Neural cell (in vitro differentiated cells): ENCODE results near the gene FUBP3. TPM values are rescaled to one million over a fixed set of nuclear protein-coding genes. Genes with fewer than 3 reads are reported as not detected.

Experiments
- H2AFZ ChIP-seq: fragments of 200-600, 300-800 bp; sonication (generic), shearing (Covaris generic); 2 replicates; pipeline ENCODE4 v1.6.0; 2014; ENCODE audit warnings: low read depth, mild to moderate bottlenecking, antibody characterized with exemption, low read length, moderate library complexity
- H3F3A ChIP-seq: fragments of 200-600 bp; shearing (Covaris generic); 2 replicates; pipeline ENCODE4 v1.6.1; 2016; ENCODE audit warnings: mild to moderate bottlenecking, moderate library complexity, mixed read lengths, antibody characterized with exemption, low read length; ENCODE audit not compliant: insufficient read depth, poor library complexity, severe bottlenecking
- H3K27ac ChIP-seq: fragments of 200-600, 300-800 bp; sonication (generic), shearing (Covaris generic); 2 replicates; pipeline ENCODE4 v1.5.1; 2014; ENCODE audit warnings: mild to moderate bottlenecking, low read length, moderate library complexity
- H3K27me3 ChIP-seq: fragments of 300-800, 200-600 bp; sonication (generic), shearing (Covaris generic); 2 replicates; pipeline ENCODE4 v1.6.0; 2014; ENCODE audit warnings: mild to moderate bottlenecking, low read depth, low read length, moderate library complexity; ENCODE audit not compliant: insufficient read depth
- H3K36me3 ChIP-seq: fragments of 300-800, 200-600 bp; sonication (generic), shearing (Covaris generic); 2 replicates; pipeline ENCODE4 v1.5.1; 2014; ENCODE audit warnings: mild to moderate bottlenecking, antibody characterized with exemption, low read length, moderate library complexity; ENCODE audit not compliant: insufficient read depth
- H3K4me2 ChIP-seq: fragments of 300-800, 200-600 bp; sonication (generic), shearing (Covaris generic); 2 replicates; pipeline ENCODE4 v1.6.0; 2014; ENCODE audit warnings: mild to moderate bottlenecking, low read length
- H3K4me3 ChIP-seq: fragments of 300-800, 200-600 bp; sonication (generic), shearing (Covaris generic); 2 replicates; pipeline ENCODE4 v1.5.1; 2014; ENCODE audit warnings: mild to moderate bottlenecking, low read length, moderate library complexity
- H3K79me2 ChIP-seq: fragments of 200-600 bp; shearing (Covaris generic); replicated peaks from 2 replicates; pipeline ENCODE4 v1.6.0; 2014; ENCODE audit warnings: mild to moderate bottlenecking, low read length, moderate library complexity; ENCODE audit not compliant: insufficient read depth
- H3K9ac ChIP-seq: fragments of 300-800, 200-600 bp; sonication (generic), shearing (Covaris generic); 2 replicates; pipeline ENCODE4 v1.6.1; 2016; ENCODE audit warnings: mild to moderate bottlenecking, low read length, mixed read lengths
- H3K9me2 ChIP-seq: fragments of 200-600 bp; shearing (Covaris generic); 2 replicates; pipeline ENCODE4 v1.6.1; 2016; ENCODE audit warnings: mild to moderate bottlenecking, low read length, mixed read lengths; ENCODE audit not compliant: insufficient read depth
- H3K9me3 ChIP-seq: fragments of 200-600, 300-800 bp; sonication (generic), shearing (Covaris generic); 2 replicates; pipeline ENCODE4 v1.6.1; 2016; ENCODE audit warnings: mild to moderate bottlenecking, mixed run types, low read length, moderate library complexity, mixed read lengths
- H4K20me1 ChIP-seq: fragments of 200-600 bp; shearing (Covaris generic); 2 replicates; pipeline ENCODE4 v1.6.1; 2016; ENCODE audit warnings: mild to moderate bottlenecking, mixed run types; ENCODE audit not compliant: insufficient read depth
- CTCF ChIP-seq: fragments of 450-650 bp; IDR thresholded peaks from 2 replicates; pipeline ENCODE4 v1.5.1; 2014; ENCODE audit warnings: antibody characterized with exemption, mild to moderate bottlenecking, moderate library complexity; ENCODE audit not compliant: poor library complexity, severe bottlenecking
- EP300 ChIP-seq: fragments of 450-650 bp; conservative IDR thresholded peaks from 2 replicates; pipeline ENCODE4 v1.6.1; 2014; ENCODE audit warnings: antibody characterized with exemption, mild to moderate bottlenecking, moderate library complexity; ENCODE audit not compliant: poor library complexity, severe bottlenecking
- EZH2 ChIP-seq: fragments of 200-600, 300-800 bp; shearing (Covaris generic), sonication (generic); IDR thresholded peaks from 2 replicates; pipeline ENCODE4 v1.6.1; 2014; ENCODE audit warnings: antibody characterized with exemption, low read length, borderline replicate concordance, mild to moderate bottlenecking; ENCODE audit not compliant: insufficient read depth, poor library complexity, severe bottlenecking
- MXI1 ChIP-seq: fragments of 450-650 bp; conservative IDR thresholded peaks from 2 replicates; pipeline ENCODE4 v1.6.1; 2014; ENCODE audit warnings: antibody characterized with exemption, mild to moderate bottlenecking; ENCODE audit not compliant: poor library complexity, severe bottlenecking
- POLR2AphosphoS5 ChIP-seq: IDR thresholded peaks from 2 replicates; pipeline ENCODE4 v1.6.1; 2012
- RAD21 ChIP-seq: fragments of 450-650 bp; conservative IDR thresholded peaks from 2 replicates; pipeline ENCODE4 v1.6.1; 2014; ENCODE audit warnings: antibody characterized with exemption, mild to moderate bottlenecking, moderate library complexity
- REST ChIP-seq: IDR thresholded peaks from 2 replicates; pipeline ENCODE4 v1.6.1; 2012; ENCODE audit warnings: borderline replicate concordance
- SMC3 ChIP-seq: fragments of 450-650 bp; conservative IDR thresholded peaks from 2 replicates; pipeline ENCODE4 v1.6.1; 2014; ENCODE audit warnings: antibody characterized with exemption, mild to moderate bottlenecking, moderate library complexity; ENCODE audit not compliant: poor library complexity
- TAF1 ChIP-seq: IDR thresholded peaks from 2 replicates; pipeline ENCODE4 v1.6.1; 2012; ENCODE audit warnings: low read depth
- polyA plus RNA-seq: library from polyadenylated mRNA; depleted of rRNA; stranded (reverse); fragments of >200 nt; gene quantifications from 2 replicates; pipeline ENCODE4 v1.2.3, GENCODE V29; 2014

The FUBP3 gene
- polyA plus RNA-seq, 1 donor from 2014 or later, result 70.5 TPM

- no peak overlapping the region for H2AFZ ChIP-seq
- no peaks in the 10 kb centered on the region for H4K20me1 ChIP-seq
- peaks cover 27% of the 10 kb centered on the region for H3K27me3 ChIP-seq
- no peaks in the 10 kb centered on the region for H3K79me2 ChIP-seq
- H3K4me3 ChIP-seq, result no peak overlapping the region
- H3K27ac ChIP-seq, result no peak overlapping the region
- H3F3A ChIP-seq, result no peaks in the 10 kb centered on the region
- H3K9me2 ChIP-seq, result no peaks in the 10 kb centered on the region
- H3K36me3 ChIP-seq, result no peaks in the 10 kb centered on the region
- H3K9ac ChIP-seq, result no peak overlapping the region
- no peaks in the 10 kb centered on the region for H3K9me3 ChIP-seq
- no peak overlapping the region for H3K4me2 ChIP-seq
- no peak for TF ChIP-seq REST
- TF ChIP-seq MXI1, result no peak
- no peak for TF ChIP-seq EP300
- no peak for TF ChIP-seq CTCF
- no peak for TF ChIP-seq RAD21
- no peak for TF ChIP-seq TAF1
- no peak for TF ChIP-seq POLR2AphosphoS5
- TF ChIP-seq EZH2, result no peak
- TF ChIP-seq SMC3, result no peak
Measured at GRCh38 chr9:130670644-130671043, 91.3 kb downstream of the FUBP3 start.

GRCh38 chr9:130672466-130672865, 93.1 kb downstream of the FUBP3 start:
- no peak overlapping the region for H3K27ac ChIP-seq
- no peak overlapping the region for H3K9ac ChIP-seq
- no peak overlapping the region for H2AFZ ChIP-seq

More at GRCh38 chr9:130672466-130672865, 93.1 kb downstream of the FUBP3 start:
- H4K20me1 ChIP-seq, result no peaks in the 10 kb centered on the region
- no peak overlapping the region for H3K4me3 ChIP-seq
- no peak for TF ChIP-seq RAD21
- no peaks in the 10 kb centered on the region for H3K9me3 ChIP-seq
- no peak overlapping the region for H3K4me2 ChIP-seq
- H3K27me3 ChIP-seq, result peaks cover 9% of the 10 kb centered on the region
- no peaks in the 10 kb centered on the region for H3K9me2 ChIP-seq
- no peaks in the 10 kb centered on the region for H3F3A ChIP-seq
- H3K36me3 ChIP-seq, result no peaks in the 10 kb centered on the region
- H3K79me2 ChIP-seq, result no peaks in the 10 kb centered on the region
